ENCODE results near the gene RNU6-1.

- TF ChIP-seq GATA2 (IDR thresholded peaks at IDR 0.05; ENCODE audit: insufficient read depth, insufficient read length, low read depth, low read length) (no peak), MYC (IDR thresholded peaks at IDR 0.05; ENCODE audit: low read depth, low read length) (no peak), POLR2A (IDR thresholded peaks at IDR 0.05; ENCODE audit: low read depth, low read length) (no peak), POLR2AphosphoS5 (IDR thresholded peaks at IDR 0.05; ENCODE audit: insufficient read depth, low read depth, low read length) (peak; percentile 15), EZH2 (IDR thresholded peaks at IDR 0.05; ENCODE audit: borderline replicate concordance, low read depth, low read length, severe bottlenecking) (no peak)
- TF ChIP-seq, protein P1, sequence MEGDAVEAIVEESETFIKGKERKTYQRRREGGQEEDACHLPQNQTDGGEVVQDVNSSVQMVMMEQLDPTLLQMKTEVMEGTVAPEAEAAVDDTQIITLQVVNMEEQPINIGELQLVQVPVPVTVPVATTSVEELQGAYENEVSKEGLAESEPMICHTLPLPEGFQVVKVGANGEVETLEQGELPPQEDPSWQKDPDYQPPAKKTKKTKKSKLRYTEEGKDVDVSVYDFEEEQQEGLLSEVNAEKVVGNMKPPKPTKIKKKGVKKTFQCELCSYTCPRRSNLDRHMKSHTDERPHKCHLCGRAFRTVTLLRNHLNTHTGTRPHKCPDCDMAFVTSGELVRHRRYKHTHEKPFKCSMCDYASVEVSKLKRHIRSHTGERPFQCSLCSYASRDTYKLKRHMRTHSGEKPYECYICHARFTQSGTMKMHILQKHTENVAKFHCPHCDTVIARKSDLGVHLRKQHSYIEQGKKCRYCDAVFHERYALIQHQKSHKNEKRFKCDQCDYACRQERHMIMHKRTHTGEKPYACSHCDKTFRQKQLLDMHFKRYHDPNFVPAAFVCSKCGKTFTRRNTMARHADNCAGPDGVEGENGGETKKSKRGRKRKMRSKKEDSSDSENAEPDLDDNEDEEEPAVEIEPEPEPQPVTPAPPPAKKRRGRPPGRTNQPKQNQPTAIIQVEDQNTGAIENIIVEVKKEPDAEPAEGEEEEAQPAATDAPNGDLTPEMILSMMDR (IDR thresholded peaks at IDR 0.05; ENCODE audit: extremely low read depth in 1 of 2, insufficient read depth in 1 of 2, low read depth in 1 of 2, low read length in 2 of 2), result no peak
Observed at GRCh38 chr15:67884514-67885174, 44.8 kb upstream of the RNU6-1 start.

All from endothelial cell of umbilical vein (primary cell).